Activated CD8-positive, alpha-beta memory T cell treated with anti-CD3 and anti-CD28 coated beads for 48 hours (primary cell): ENCODE data around the gene MT3.
"Not testable (repeated sequence)": the region's sequence is repeated elsewhere in the genome, so short reads cannot be mapped to it uniquely, and the experiment has no call there.

Source experiments
- DNase-seq, 3 experiments: peaks; one replicate each; pipeline ENCODE4 v3.0.0-alpha.2; 2020; ENCODE audit warnings: low read depth in 2 of 3, low spot score in 2 of 3

Gene MT3

DNA sequence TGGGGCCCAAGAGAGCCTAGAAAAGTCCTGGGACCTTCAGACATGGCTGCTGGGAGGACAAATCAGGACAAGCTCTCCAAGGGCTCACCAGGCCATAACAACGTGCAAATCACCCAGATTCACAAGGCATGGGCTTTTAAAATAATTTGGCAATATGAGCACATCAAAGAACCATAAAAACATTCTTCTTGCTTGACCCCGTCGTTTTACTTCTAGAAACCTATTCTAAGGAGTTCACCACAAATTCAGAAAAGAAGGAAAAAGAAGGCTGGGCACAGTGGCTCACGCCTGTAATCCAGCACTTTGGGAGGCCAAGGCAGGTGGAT lies 12.1 kb upstream of the MT3 start:
- no peak for DNase-seq

DNA sequence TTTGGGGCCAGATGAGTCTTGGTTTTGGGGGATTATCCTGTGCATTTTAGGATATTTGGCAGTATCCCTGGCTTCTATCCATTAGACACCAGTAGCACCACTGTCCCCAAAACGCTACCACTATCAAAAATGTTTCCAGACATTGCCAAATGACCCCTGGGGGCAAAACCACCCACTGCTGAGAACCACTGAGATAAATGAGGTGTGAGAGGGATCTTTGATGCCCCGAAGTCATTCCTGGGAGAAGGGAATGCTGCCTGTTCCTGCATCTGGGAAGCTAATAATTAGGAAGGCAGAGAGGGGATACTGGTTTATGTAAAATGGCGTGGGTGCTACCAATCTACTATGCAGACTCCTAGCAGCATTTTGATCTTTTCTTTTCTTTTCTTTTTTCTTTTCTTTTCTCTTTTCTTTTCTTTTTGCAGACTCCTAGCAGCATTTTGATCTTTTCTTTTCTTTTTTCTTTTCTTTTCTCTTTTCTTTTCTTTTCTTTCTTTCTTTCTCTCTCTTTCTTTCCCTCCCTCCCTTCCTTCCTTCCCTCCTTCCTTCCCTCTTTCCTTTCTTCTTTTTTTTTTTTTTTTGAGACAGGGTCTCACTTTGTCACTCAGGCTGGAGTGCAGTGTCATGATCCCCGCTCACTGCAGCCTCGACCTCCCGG lies 8.8 kb upstream of the MT3 start:
- no peak for DNase-seq

DNA sequence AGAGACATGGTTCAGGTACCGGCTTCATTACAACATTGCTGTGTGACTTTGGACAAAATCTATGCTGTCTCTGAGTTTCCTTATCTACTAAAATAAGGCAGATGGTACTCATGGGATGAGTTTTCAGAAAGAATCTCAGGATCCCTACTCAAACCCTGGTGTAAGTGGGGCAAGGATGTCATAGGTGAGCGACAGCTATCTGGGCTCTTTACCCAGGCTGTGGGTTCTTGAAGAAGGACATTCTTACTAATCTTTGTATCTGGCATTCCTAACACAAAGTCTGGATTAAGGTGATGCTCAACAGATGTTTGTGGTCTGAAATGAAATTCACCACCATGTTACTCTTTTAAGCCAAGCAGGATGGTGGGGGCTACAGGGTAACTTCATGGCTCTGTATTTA lies 6.4 kb upstream of the MT3 start:
- DNase-seq = not testable (repeated sequence)

DNA sequence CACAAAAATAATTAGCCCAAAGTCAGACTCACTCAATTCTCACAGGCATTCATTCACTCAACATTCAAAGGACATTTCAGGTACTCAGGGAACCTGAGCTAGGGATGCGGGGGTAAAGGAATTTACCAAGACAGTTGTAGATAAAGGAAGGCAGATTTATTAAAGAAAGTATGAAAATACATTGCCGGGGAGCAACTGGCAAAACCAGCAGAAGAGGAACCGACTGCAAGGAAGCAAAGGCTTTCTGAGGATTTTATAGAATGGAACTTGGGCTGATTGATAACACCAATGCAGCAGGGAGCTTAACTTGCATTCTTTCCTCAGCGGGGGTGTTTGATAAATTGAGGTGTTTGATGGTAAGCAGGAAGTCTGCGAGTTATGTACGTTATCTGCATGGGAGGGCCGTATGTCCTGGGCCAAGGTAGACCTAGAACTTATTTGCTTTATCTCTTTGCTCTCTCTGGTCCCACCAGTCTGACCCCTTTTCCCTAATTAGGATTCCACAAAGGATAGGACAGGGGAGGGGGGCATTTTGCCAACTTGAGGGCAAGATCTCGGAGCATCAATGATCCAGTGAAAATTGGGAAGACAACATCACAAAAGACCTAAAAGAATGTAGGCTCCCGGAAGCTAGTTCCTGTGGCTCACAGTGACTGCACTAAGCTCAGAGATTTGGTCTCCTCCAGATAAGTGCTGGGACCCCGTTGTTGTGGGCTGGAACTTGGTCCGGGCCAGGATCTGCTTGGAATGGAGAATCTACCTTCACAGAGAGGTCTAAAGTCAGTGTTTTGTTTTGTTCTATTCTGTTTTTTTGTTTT lies 5.8 kb upstream of the MT3 start:
- no peak for DNase-seq

DNA sequence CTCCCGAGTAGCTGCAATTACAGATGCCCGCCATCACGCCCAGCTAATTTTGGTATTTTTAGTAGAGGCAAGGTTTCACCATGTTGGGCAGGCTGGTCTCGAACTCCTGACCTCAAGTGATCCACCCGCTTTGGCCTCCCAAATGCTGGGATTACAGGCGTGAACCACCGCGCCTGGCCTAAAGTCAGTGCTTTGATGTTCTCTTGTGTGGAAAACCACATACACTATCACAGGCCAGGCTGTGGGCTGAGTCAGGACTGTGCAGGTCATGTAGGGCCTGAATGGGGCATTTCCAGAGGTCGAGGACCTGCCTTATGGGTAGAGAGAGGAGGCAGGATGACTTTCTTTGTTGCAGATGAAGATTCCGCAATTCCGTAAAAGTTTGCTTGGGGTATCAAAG lies 5.1 kb upstream of the MT3 start:
- DNase-seq = no peak

DNA sequence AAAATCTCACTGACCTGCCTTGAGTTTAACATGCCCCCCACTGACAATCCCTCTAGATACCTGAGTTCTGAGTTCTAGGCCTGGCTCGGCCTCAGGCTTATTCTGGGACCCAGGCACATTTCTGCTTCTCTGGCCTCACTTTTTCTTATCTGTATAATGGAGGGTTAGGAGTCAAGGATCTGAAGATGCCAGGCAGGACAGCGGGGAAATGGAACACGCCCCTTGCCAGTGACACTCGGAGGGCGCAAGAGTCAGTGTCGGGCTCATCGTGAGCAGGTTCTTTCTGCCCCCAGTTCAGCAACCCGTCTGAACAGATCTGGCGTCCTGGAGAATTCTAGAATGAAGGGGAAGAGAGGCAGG lies 567 bp upstream of the MT3 start:
- DNase-seq = no peak

DNA sequence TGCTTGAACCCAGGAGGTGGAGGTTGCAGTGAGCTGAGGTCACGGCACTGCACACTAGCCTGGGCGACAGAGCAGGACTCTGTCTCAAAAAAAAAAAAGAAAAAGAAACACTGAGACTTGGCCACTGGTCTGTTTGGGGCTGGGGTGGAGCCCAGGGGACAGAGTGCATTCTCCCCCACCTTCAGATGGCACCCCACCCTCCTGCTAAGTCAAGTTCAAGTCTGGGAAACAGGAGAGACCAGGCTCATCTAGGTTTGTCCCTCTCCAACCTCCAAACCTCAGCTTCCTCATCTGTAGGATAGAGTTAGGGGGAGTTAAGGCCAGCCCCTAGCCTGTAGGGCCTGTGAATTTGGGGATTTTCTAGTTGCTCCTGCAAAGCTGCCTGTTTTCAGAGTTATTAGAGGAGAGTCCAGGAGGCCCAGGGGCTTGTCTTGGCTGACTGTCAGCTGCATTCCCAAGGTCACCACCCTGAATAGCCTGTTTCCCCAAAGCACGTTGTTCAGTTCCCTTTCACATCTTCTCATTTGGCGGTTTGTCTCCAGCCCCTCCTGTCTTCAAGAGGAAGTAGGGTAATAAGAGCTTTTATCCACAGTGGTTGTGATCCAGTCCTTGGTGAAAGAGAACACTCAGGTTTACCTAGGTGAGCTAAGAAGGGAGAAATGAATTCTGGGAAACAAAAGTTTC lies 2.2 kb downstream of the MT3 start:
- DNase-seq = no peak

DNA sequence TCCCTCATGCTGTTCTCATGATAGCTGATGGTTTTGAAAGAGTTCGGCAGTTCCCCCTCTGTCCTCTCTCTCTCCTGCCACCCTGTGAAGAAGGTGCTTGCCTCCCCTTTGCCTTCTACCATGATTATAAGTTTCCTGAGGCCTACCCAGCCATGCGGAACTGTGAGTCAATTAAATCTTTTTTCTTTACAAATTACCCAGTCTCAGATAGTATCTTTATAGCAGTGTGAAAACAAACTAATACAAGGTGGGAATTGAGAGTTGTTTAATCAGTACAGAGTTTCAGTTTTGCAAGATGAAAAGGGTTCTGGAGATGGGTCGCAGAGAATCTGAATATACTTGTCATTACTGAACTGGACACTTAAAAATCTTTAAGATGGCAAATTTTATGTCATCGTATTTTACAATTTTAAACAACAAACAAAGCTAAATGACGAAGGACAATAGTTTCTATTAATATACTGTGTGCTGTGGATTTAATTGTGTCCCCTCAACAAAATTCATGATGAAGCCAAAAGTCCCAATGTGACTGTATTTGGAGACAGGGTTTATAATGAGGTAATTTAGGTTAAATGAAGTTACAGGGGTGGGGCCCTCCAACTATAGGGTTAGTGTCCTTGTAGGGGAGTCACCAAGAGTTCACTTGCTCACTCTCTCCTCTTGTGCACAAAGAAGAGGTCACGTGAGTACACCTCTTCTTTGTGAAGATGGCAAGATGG lies 4.4 kb downstream of the MT3 start:
- DNase-seq = no peak

DNA sequence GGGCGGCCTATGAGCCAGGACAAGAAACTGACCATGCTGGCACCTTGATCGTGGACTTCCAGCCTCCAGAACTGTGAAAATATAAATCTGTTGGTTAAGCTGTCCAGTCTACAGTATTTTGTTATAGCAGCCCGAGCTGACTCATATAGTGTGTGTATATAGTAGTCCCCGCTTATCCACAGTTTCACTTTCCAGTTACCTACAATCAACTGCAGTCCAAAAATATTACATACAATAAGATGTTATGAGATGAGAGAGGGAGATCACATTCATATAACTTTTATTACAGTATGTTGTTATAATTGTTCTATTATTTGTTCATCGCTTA lies 4.9 kb downstream of the MT3 start:
- DNase-seq = no peak

DNA sequence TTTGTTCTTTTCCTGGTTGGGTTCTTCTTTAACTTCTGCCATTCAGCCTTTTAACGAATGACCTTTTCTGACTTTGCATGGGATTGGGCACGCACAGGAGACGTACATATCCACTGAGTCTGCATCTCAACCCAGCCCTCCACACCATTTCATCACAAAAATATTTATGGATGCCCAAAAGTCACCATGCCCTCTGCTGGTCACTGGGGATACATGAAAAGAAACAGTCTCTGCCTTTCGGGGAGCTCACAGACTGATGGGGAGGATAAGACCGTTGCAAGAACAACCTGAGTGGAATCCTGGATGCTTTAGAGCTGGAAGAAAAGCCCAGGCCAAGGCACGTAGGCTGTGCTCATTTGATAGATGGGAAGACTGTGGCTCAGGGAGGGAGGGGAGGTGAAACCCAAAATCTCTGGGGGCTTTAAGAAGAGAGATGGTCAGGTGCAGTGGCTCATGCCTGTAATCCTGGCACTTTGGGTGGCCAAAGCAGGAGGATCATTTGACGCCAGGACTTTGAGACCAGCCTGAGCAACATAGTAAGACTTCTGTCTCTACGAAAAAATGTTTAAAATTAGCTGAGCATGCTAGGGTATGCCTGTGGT lies 11.2 kb downstream of the MT3 start:
- no peak for DNase-seq

DNA sequence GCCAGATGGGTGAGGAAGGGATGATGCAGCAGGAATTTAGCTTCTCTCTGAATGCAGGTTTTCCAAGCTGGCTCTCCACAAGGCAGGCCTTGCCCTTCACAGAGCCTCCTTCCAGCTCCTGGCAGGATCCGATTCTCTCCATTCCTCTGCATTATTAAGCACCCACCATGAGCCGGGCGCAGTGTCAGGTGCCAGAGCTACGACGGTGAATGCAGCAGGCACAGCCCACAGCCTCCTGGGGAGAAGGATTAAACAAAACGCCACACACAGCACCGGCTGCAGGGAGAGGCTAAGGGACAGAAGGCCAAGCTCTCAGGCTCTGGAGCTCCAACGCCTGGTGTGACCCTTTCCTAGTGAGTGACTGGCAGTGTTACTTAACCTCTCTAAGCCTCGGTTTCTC lies 12.0 kb downstream of the MT3 start:
- DNase-seq = no peak

DNA sequence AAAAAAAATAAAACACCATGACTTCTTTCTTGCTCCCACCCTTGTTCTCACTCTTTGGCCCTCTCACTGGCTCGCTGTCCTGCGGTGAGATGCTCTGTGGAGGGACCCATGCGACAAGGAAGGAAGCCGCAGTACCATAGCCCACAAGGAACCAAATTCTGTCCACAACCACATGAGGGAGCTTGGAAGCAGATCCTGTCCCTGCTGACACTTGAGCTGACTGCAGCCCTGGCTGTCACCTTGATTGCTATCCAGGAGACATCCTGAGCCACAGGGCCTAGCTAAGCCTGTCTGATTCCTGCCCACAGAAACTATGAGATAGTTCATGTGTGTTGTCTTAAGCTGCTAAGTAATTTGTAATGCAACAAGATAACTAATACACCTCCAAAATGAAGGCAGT lies 14.3 kb downstream of the MT3 start:
- DNase-seq = no peak

DNA sequence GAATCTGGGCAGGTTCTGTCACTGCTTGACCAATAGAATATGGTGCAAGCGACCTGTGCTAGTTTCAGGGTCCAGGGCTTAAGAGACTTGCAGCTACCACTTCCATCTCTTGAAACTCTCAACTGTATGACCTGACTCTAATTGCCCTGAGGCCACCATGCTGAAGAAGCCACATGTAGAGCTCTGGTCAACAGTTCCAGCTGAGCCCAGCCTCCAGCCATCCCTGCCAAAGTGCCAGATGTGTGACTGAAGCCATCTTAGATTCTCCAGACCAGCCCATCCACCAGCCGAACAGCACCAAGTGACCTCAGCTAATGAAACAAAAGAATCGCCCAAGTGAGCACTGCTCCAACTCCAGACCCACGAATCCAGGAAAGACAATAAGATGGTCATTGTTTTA lies 15.6 kb downstream of the MT3 start:
- DNase-seq = no peak

DNA sequence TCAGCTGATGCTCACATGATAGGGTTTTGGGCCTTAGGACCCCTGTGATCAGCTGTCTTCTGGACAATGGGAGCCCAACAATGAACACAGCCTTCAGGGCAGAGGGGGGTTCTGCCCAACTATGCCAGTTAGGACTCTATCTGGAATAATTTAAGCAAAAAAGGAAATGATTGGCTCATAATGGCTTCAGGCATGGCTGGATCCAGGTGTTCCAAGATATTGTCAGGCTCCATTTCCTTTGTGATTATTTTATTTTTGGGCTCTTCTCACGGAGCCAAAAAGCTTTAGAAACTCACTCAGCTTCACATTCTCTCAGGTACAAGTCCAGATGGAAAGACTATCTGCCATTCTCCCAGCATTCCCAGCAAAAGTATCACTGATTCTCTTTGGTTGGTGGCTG lies 16.1 kb downstream of the MT3 start:
- DNase-seq = no peak

DNA sequence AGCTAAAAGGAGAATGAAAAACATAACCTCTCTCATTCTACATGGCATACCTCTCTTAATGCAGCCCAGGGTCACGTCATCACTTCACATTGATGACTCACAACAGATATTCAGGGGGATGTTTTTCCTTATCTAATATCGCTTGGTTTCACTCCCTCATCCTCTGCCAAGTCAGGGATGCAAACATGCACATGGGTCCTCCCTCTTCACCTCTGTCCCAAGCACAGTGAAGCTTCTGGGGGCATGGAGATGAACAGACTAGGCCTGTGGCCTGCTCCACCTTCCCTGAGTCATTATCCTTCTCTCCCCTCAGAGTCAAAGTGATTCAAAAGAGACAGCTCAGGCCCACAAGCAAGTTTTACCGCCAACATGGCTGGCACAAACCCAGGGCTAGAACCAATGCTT lies 16.7 kb downstream of the MT3 start:
- no peak for DNase-seq

DNA sequence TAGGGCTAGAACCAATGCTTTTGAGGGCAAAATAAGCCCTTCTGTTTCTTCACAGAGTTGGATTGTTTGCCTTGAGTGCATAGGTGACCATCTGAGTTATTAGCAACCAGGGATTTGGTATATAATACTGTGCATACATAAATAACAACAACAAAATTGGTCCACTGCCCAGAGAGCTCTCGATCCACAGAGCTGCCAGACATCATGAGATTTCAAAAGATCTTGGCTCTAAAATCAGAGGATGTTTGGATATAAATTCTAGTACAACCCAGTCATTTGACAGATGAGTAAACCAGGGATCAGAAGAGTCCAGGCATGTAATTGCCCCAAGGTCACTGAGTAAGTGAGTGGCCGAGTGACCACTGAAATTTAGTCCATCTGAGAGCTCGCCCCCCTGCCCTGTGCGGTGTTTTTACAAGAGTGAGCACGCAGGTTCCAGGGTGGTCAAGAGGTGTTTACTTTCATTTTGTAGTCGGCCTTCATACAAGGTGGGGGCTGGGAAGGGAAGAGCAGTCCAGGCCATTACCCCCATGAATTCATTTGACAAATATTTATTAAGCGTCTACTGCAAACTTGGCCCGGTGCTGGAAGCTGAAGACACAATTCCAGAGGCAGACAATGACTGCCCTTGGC lies 17.3 kb downstream of the MT3 start:
- DNase-seq = no peak

DNA sequence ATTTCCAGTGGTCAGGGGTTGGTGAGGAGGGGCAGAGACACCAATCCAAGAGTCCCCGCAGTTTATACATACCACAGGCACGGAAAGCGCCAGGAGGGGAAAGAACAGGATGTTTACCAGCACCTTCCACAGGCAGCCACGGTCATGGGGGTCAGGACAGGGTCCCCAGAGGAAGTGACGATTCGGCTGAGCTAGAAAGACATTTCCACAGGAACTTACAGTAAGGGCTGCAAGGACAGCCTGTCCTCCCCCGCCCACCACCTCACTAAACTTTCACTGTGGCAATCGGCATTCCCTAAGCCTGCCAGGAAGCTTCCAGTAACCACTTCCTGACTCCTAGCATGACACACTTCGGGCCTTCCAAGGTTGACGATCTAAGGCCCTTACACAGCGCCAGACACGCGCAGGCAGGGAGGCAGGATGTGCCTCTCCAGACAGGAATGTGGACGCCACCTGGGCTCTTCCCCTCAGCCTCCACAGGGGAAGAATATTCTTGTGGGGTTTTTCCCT lies 17.8 kb downstream of the MT3 start:
- no peak for DNase-seq

DNA sequence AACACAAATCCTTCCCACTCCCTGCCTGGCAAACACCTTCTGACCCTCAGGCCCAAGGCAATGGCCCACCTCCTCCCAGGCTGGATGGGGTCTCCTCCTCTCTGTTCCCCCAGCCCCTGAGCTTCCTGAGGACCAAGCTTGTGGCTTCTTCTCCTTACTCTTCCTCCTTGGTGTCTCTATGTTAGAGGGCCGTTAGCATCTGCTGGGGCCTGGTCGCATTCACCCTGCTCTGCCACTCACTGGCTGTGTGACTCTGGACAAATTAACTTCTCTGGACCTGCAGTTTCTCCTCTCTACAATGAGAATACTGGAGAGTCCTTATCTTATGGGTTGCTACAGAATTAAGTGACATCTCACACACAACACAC lies 18.3 kb downstream of the MT3 start:
- no peak for DNase-seq

DNA sequence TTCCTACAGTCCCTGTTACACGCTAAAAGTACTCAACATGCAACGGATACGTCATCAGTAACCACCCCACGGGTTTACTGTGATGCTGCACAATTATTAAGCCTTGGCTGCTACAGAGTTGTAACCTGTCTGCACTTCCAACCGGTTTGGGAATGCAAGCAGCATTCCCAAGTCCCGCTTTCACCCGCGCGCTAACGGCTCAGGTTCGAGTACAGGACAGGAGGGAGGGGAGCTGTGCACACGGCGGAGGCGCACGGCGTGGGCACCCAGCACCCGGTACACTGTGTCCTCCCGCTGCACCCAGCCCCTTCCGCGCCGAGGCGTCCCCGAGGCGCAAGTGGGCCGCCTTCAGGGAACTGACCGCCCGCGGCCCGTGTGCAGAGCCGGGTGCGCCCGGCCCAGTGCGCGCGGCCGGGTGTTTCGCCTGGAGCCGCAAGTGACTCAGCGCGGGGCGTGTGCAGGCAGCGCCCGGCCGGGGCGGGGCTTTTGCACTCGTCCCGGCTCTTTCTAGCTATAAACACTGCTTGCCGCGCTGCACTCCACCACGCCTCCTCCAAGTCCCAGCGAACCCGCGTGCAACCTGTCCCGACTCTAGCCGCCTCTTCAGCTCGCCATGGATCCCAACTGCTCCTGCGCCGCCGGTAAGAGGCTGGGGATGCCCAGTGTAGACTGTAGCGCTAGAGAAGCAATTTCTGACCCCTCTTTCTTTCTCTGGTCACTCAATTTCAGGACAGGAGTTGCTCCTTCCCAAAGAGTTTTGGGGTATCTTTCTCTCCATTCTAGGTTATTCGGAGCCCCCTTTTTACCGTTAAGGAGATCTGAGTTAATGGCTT lies 18.9 kb downstream of the MT3 start, which contains the start of gene MT2A:
MT2A (plus strand) TSS at position 542 of the 833 bp plus-strand sequence; CDS start at position 614, 72 bp downstream.
- peak; percentile 70 to 89 (median 82) for DNase-seq

DNA sequence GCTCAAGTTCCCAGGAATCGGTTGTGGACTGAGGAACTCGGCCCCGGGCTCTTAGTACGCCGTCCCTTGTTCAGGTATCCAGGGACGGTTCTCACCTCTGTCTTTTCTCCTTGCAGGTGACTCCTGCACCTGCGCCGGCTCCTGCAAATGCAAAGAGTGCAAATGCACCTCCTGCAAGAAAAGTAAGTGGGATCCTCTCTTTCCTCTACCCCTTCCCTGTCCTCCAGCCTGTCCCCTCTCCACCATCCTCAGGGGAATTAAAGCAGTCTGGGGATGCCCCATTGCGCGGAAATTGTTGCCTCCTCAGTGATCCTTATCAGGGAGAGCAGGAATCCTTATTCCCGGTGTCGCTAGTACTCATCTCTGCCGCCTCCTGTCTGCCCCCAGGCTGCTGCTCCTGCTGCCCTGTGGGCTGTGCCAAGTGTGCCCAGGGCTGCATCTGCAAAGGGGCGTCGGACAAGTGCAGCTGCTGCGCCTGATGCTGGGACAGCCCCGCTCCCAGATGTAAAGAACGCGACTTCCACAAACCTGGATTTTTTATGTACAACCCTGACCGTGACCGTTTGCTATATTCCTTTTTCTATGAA lies 19.6 kb downstream of the MT3 start:
- DNase-seq = no peak
